ENCODE measurements around the gene CAPZA1. TPM values are rescaled to one million over a fixed set of nuclear protein-coding genes. Genes with fewer than 3 reads are reported as not detected.
A peak's percentile ranks its signal among the peaks of the same experiment; 100 is the strongest.

Gene CAPZA1
- total and polyA plus RNA-seq, 4 experiments from 2014 or later = 149 to 296 (median 199) TPM

- Mint-ChIP-seq H3K4me1 (no peaks in the 10 kb centered on the region), H3K36me3 (peaks cover 33 to 35% of the 10 kb centered on the region in 2 donors), H3K9me3 (peaks cover 0 to 14% (median 5%) of the 10 kb centered on the region in 8 donors), H3K4me3 (no peak overlapping the region), H3K27ac (no peak overlapping the region), H3K27me3 (no peaks in the 10 kb centered on the region)
- DNase-seq = no peak
- intact Hi-C loops (cut with micrococcal nuclease) = no loop called here
- no peaks in the 10 kb centered on the region for H3K36me3 ChIP-seq (ENCODE audit: insufficient read depth, low read length)
- ChIA-PET CTCF (ENCODE audit: partially characterized antibody) (interaction anchor here (0.5 kb wide), 1 partner anchor 20 kb away, joined by 8 read pairs; no protein-coding TSS in a partner anchor), POLR2A (ENCODE audit: partially characterized antibody) (no interaction called here)
- no peaks in the 10 kb centered on the region for H3K9me3 ChIP-seq (ENCODE audit: control insufficient read depth in 1 of 2, low read length in 2 of 2)
- H3K4me3 ChIP-seq (ENCODE audit: low read length in 2 of 2) = no peak overlapping the region
- no peak overlapping the region for H3K27ac ChIP-seq (ENCODE audit: low read depth, low read length)
- no peaks in the 10 kb centered on the region for H3K27me3 ChIP-seq (ENCODE audit: insufficient read depth, low read length)
- H3K4me1 ChIP-seq (ENCODE audit: insufficient read depth, low read length) = no peaks in the 10 kb centered on the region
These were observed 29.9 kb upstream of the CAPZA1 start for GRCh38 chr1:112589766-112590165.

- CTCF ChIA-PET (ENCODE audit: partially characterized antibody) = interaction anchor here (1.0 kb wide), 1 partner anchor 18 kb away, joined by 3 read pairs; no protein-coding TSS in a partner anchor
- Mint-ChIP-seq H3K4me1 (no peaks in the 10 kb centered on the region), H3K27me3 (no peaks in the 10 kb centered on the region), H3K9me3 (peaks cover 0 to 9% (median 5%) of the 10 kb centered on the region in 8 donors), H3K27ac (no peak overlapping the region), H3K36me3 (peaks cover 30 to 37% of the 10 kb centered on the region in 2 donors), H3K4me3 (no peak overlapping the region)
- POLR2A ChIA-PET (ENCODE audit: partially characterized antibody) = interaction anchor here (1.1 kb wide), 1 partner anchor 24 kb away, joined by 3 read pairs; no protein-coding TSS in a partner anchor
- Histone ChIP-seq H3K36me3 (ENCODE audit: insufficient read depth, low read length) (peaks cover 4% of the 10 kb centered on the region), H3K27ac (ENCODE audit: low read depth, low read length) (no peak overlapping the region), H3K4me3 (ENCODE audit: low read length in 2 of 2) (no peak overlapping the region), H3K4me1 (ENCODE audit: insufficient read depth, low read length) (no peaks in the 10 kb centered on the region), H3K27me3 (ENCODE audit: insufficient read depth, low read length) (no peaks in the 10 kb centered on the region), H3K9me3 (ENCODE audit: control insufficient read depth in 1 of 2, low read length in 2 of 2) (no peaks in the 10 kb centered on the region)
- intact Hi-C loops (cut with micrococcal nuclease) = no loop called here
- DNase-seq = no peak
These were observed 25.3 kb upstream of the CAPZA1 start for GRCh38 chr1:112594208-112594876.

GRCh38 chr1:112599477-112599876 is 20.2 kb upstream of the CAPZA1 start:
- no peak overlapping the region for H3K4me3 Mint-ChIP-seq
- Histone ChIP-seq H3K27ac (ENCODE audit: low read depth, low read length) (no peak overlapping the region), H3K9me3 (ENCODE audit: control insufficient read depth in 1 of 2, low read length in 2 of 2) (no peaks in the 10 kb centered on the region), H3K36me3 (ENCODE audit: insufficient read depth, low read length) (peaks cover 4% of the 10 kb centered on the region), H3K4me1 (ENCODE audit: insufficient read depth, low read length) (no peaks in the 10 kb centered on the region), H3K4me3 (ENCODE audit: low read length in 2 of 2) (no peak overlapping the region), H3K27me3 (ENCODE audit: insufficient read depth, low read length) (no peaks in the 10 kb centered on the region)
- H3K27me3 Mint-ChIP-seq = no peaks in the 10 kb centered on the region
- DNase-seq = no peak
- H3K36me3 Mint-ChIP-seq = peaks cover 37 to 44% of the 10 kb centered on the region in 2 donors
- CTCF ChIA-PET (ENCODE audit: partially characterized antibody) = no interaction called here
- POLR2A ChIA-PET (ENCODE audit: partially characterized antibody) = no interaction called here
- no peaks in the 10 kb centered on the region for H3K9me3 Mint-ChIP-seq
- H3K27ac Mint-ChIP-seq = no peak overlapping the region
- no peaks in the 10 kb centered on the region for H3K4me1 Mint-ChIP-seq
- intact Hi-C loops (cut with micrococcal nuclease) = no loop called here

DNA sequence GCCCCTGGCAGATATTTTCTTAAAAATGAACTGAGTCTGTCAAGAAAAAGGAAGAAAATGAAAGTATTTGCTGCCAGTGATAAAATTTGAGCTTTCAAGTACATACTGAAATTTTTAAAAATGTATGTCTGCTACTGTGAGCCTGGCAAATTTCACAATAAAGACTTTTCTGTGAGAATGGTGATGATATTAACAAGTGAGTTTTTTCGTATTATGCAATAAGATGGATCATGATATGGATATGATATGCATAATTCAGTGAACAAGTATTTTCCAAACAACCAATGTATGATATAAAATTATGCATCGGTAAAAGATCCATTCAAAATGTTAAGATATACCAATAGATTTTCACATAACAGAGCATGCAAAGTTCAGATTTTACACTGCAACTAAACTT is 16.6 kb upstream of the CAPZA1 start:
- Histone ChIP-seq H3K4me3 (ENCODE audit: low read length in 2 of 2) (no peak overlapping the region), H3K27me3 (ENCODE audit: insufficient read depth, low read length) (no peaks in the 10 kb centered on the region), H3K27ac (ENCODE audit: low read depth, low read length) (no peak overlapping the region), H3K9me3 (ENCODE audit: control insufficient read depth in 1 of 2, low read length in 2 of 2) (no peaks in the 10 kb centered on the region), H3K4me1 (ENCODE audit: insufficient read depth, low read length) (no peaks in the 10 kb centered on the region), H3K36me3 (ENCODE audit: insufficient read depth, low read length) (peaks cover 6% of the 10 kb centered on the region)
- H3K9me3 Mint-ChIP-seq = no peaks in the 10 kb centered on the region
- ChIA-PET CTCF (ENCODE audit: partially characterized antibody) (interaction anchor here (0.7 kb wide), 1 partner anchor 212 kb away, joined by 3 read pairs; no protein-coding TSS in a partner anchor), POLR2A (ENCODE audit: partially characterized antibody) (no interaction called here)
- no peaks in the 10 kb centered on the region for H3K27me3 Mint-ChIP-seq
- H3K4me3 Mint-ChIP-seq = no peak overlapping the region
- no peak for DNase-seq
- no peak overlapping the region for H3K27ac Mint-ChIP-seq
- H3K36me3 Mint-ChIP-seq = peaks cover 50 to 54% of the 10 kb centered on the region in 2 donors
- peaks cover 0 to 6% (median 1%) of the 10 kb centered on the region in 4 donors for H3K4me1 Mint-ChIP-seq
- intact Hi-C loops (cut with micrococcal nuclease) = no loop called here

DNA sequence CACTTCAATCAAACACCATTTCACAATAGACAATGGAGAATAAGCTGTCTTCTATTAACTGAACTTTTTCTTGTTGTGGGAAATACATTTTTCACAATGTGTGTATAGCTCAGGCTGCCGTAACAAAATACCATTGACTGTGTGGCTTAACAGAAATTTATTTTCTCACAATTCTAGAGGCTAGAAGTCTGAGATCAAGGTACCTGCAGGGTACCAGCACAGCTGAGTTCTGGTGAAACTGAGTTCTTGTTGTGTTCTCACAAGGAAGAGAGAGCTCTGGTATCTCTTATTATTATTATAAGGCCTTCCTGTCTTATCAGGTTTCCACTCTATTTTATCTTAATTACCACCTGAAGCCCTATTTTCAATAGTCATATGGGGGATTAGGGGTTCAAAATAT is 16.1 kb upstream of the CAPZA1 start:
- Mint-ChIP-seq H3K9me3 (no peaks in the 10 kb centered on the region), H3K27ac (no peak overlapping the region), H3K27me3 (no peaks in the 10 kb centered on the region), H3K4me1 (peaks cover 0 to 6% (median 1%) of the 10 kb centered on the region in 4 donors), H3K36me3 (peaks cover 53 to 59% of the 10 kb centered on the region in 2 donors), H3K4me3 (no peak overlapping the region)
- Histone ChIP-seq H3K27ac (ENCODE audit: low read depth, low read length) (no peak overlapping the region), H3K4me1 (ENCODE audit: insufficient read depth, low read length) (no peaks in the 10 kb centered on the region), H3K27me3 (ENCODE audit: insufficient read depth, low read length) (no peaks in the 10 kb centered on the region), H3K36me3 (ENCODE audit: insufficient read depth, low read length) (peaks cover 6% of the 10 kb centered on the region), H3K9me3 (ENCODE audit: control insufficient read depth in 1 of 2, low read length in 2 of 2) (no peaks in the 10 kb centered on the region), H3K4me3 (ENCODE audit: low read length in 2 of 2) (no peak overlapping the region)
- no peak for DNase-seq
- ChIA-PET POLR2A (ENCODE audit: partially characterized antibody) (no interaction called here), CTCF (ENCODE audit: partially characterized antibody) (no interaction called here)
- intact Hi-C loops (cut with micrococcal nuclease) = no loop called here

DNA sequence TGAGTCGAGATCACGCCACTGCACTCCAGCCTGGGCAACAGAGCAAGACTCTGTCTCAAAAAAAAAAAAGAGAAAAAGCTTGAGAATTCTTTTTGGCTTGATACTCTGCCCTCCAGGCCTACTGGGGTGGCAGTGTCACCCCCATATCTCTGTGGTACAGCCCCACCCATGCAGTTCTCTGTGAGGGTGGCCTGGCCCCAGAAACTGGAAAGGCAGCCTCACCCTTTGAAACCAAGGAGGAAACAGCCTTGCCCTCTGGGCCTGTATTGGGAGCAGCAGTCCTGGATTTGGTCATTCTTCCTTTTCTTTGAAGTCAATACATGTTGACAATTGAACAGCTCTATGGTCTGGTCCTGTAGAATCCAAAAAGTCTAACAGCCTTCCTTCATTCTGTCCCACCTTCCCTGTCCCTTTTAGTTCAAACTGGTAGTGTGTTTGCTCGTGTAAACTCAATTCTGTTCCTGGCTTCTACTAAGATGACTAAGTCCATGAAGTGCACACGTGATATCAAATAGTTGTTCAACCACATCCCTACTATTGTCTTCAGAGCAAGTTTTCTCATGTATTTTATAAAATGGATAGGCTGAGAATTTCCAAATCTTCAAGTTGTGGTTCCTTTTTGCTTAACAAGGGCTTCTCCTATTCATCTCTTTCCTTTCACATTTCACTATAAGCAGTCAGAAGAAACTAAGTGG is 13.9 kb upstream of the CAPZA1 start:
- Mint-ChIP-seq H3K36me3 (peaks cover 50 to 63% of the 10 kb centered on the region in 2 donors), H3K9me3 (no peaks in the 10 kb centered on the region), H3K4me3 (no peak overlapping the region), H3K27me3 (no peaks in the 10 kb centered on the region), H3K4me1 (peaks cover 2 to 6% (median 5%) of the 10 kb centered on the region in 4 donors), H3K27ac (peak overlapping the region in 2 of 7 donors; percentile 53 to 70)
- Histone ChIP-seq H3K27ac (ENCODE audit: low read depth, low read length) (no peak overlapping the region), H3K4me1 (ENCODE audit: insufficient read depth, low read length) (no peaks in the 10 kb centered on the region), H3K9me3 (ENCODE audit: control insufficient read depth in 1 of 2, low read length in 2 of 2) (no peaks in the 10 kb centered on the region), H3K4me3 (ENCODE audit: low read length in 2 of 2) (no peak overlapping the region), H3K36me3 (ENCODE audit: insufficient read depth, low read length) (peaks cover 6% of the 10 kb centered on the region), H3K27me3 (ENCODE audit: insufficient read depth, low read length) (no peaks in the 10 kb centered on the region)
- CTCF ChIA-PET (ENCODE audit: partially characterized antibody) = interaction anchor here (0.7 kb wide), 1 partner anchor 8 kb away, joined by 3 read pairs; no protein-coding TSS in a partner anchor
- POLR2A ChIA-PET (ENCODE audit: partially characterized antibody) = no interaction called here
- intact Hi-C loops (cut with micrococcal nuclease) = no loop called here
- no peak for DNase-seq

DNA sequence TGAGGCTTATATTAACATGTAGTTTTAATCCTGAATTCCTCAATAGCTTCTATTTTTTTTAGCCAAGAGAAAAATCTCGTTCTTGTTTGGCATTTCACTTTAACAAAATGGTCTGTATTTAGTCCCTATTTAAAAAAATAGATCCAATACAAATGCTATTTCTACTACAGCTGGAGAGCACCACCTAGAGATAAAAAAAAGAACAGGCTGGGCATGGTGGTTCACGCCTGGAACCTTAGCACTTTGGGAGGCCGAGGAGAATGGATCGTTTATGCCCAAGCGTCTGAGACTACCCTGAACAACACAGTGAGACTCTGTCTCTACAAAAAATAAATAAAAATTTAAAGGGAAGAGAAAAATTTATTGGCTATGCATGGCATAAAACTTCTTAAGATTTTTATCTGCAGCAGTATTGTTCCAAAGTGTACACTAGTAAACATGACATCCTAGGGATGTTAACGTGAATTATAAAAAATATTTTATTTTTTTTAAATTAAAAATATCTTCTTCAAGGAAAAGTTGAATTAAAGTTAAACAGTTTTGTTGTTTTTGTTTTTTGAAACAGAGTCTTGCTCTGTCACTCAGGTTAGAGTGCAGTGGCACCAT is 5.1 kb upstream of the CAPZA1 start:
- Histone ChIP-seq H3K27ac (ENCODE audit: low read depth, low read length) (no peak overlapping the region), H3K9me3 (ENCODE audit: control insufficient read depth in 1 of 2, low read length in 2 of 2) (no peaks in the 10 kb centered on the region), H3K27me3 (ENCODE audit: insufficient read depth, low read length) (no peaks in the 10 kb centered on the region), H3K36me3 (ENCODE audit: insufficient read depth, low read length) (no peaks in the 10 kb centered on the region), H3K4me1 (ENCODE audit: insufficient read depth, low read length) (peaks cover 13% of the 10 kb centered on the region), H3K4me3 (ENCODE audit: low read length in 2 of 2) (no peak overlapping the region)
- Mint-ChIP-seq H3K27me3 (no peaks in the 10 kb centered on the region), H3K36me3 (peaks cover 11 to 54% of the 10 kb centered on the region in 2 donors), H3K27ac (peak overlapping the region in 5 of 7 donors; percentile 64 to 89 (median 86)), H3K4me1 (peaks cover 9 to 32% (median 18%) of the 10 kb centered on the region in 4 donors), H3K4me3 (peak overlapping the region in 1 of 8 donors; percentile 78), H3K9me3 (no peaks in the 10 kb centered on the region)
- CTCF ChIA-PET (ENCODE audit: partially characterized antibody) = interaction anchor here (0.5 to 5.8 kb wide), 12 partner anchors 9 to 458 kb away, joined by 3 to 45 read pairs (median 4); partner anchors contain the start of genes PPM1J, RHOC and WNT2B
- POLR2A ChIA-PET (ENCODE audit: partially characterized antibody) = no interaction called here
- peak in 4 of 5 donors; percentile 28 to 48 (median 34) for DNase-seq
- intact Hi-C loops (cut with micrococcal nuclease) = loop anchor here (1.0 to 10.0 kb wide), 5 partner anchors 112 to 1258 kb away; partner anchors contain the start of genes DDX20, PTPN22 and SLC16A1
